Lower leg skin (tissue), 3 donors: ENCODE data around the gene TAPBP.

Experiments used
- POLR2A ChIP-seq, 2 donors: fragments of 450-650 bp; IDR thresholded peaks; one replicate each; pipeline ENCODE4 v1.6.1; 2016 to 2017; ENCODE audit warnings: antibody characterized with exemption in 2 of 2, mild to moderate bottlenecking in 1 of 2, moderate library complexity in 1 of 2
- TF ChIP-seq, protein P1 (sequence below), 3 donors: fragments of 450-650 bp; IDR thresholded peaks; one replicate each; pipeline ENCODE4 v1.5.1; 2016; ENCODE audit warnings: antibody characterized with exemption in 3 of 3, mild to moderate bottlenecking in 3 of 3, moderate library complexity in 2 of 3

DNA sequence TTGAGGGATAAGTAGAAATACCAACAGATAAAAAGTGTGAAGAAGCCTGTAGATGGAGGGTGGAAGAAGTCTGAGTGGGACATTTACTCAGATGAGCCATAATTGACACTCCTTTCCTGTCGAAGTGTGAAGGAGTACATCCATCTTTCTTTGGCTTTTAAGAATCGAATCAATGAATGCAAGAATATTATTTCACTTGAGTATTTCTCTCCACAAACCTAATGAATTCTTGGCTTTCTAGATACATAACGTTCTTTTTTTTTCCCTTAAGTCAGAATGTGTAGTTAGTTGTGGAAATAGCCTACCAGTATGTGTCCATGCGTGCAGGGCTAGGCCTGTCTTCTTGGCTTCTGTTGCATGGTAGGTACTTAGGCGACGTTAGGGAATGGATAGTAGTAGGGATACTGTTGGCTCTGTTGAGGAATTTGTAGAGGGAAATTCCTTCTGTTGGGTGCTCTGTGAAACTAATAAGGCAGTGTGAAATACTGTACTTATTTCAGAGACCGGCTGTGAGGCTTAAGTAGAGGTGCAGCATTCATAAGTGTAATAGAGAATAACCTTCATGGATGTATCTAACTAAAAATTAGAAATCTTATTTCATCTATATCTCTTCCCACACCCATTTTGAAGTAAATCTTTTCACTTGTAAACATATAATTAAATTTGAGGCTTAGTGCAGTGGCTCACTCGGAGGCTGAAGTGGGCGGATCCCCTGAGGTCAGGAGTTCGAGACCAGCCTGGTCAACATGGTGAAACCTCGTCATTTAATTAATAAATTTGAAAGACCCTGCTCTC lies 40.6 kb downstream of the TAPBP start:
- TF ChIP-seq, protein P1, sequence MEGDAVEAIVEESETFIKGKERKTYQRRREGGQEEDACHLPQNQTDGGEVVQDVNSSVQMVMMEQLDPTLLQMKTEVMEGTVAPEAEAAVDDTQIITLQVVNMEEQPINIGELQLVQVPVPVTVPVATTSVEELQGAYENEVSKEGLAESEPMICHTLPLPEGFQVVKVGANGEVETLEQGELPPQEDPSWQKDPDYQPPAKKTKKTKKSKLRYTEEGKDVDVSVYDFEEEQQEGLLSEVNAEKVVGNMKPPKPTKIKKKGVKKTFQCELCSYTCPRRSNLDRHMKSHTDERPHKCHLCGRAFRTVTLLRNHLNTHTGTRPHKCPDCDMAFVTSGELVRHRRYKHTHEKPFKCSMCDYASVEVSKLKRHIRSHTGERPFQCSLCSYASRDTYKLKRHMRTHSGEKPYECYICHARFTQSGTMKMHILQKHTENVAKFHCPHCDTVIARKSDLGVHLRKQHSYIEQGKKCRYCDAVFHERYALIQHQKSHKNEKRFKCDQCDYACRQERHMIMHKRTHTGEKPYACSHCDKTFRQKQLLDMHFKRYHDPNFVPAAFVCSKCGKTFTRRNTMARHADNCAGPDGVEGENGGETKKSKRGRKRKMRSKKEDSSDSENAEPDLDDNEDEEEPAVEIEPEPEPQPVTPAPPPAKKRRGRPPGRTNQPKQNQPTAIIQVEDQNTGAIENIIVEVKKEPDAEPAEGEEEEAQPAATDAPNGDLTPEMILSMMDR (IDR thresholded peaks at IDR 0.05), result no peak
- TF ChIP-seq POLR2A (IDR thresholded peaks at IDR 0.05), result no peak
